Keratinocyte (primary cell): ENCODE data around the gene INO80. TPM values are rescaled to one million over a fixed set of nuclear protein-coding genes. Genes with fewer than 3 reads are reported as not detected.

ENCODE experiments used
- DNase-seq: peaks from one replicate; pipeline ENCODE4 v3.0.0-alpha.2; 2011; ENCODE audit warnings: low read depth, missing footprints, low spot score
- FAIRE-seq: peaks from 2 replicates; lab custom pipeline; 2011; peaks lifted over from hg19 to GRCh38; lab: Jason Lieb, UNC
- H2AFZ ChIP-seq: 2 replicates; pipeline ENCODE4 v1.6.0; 2012; ENCODE audit warnings: low read length, control low read depth, inconsistent platforms; ENCODE audit not compliant: control insufficient read depth
- H3K27ac ChIP-seq: 2 replicates; pipeline ENCODE4 v1.5.1; 2011; ENCODE audit warnings: low read length; ENCODE audit not compliant: control insufficient read depth, insufficient read depth
- H3K27me3 ChIP-seq: 3 replicates; pipeline ENCODE4 v1.6.0; 2011; ENCODE audit warnings: low read length; ENCODE audit not compliant: control insufficient read depth, insufficient read depth; ENCODE audit errors: extremely low read depth
- H3K36me3 ChIP-seq, 2 experiments: 2 replicates in 1 of 2; 3 replicates in 1 of 2; pipeline ENCODE4 v1.5.1; 2011; ENCODE audit warnings: low read length in 2 of 2, mild to moderate bottlenecking in 1 of 2; ENCODE audit not compliant: control insufficient read depth in 2 of 2, insufficient read depth in 2 of 2; ENCODE audit errors: extremely low read depth in 1 of 2
- H3K4me1 ChIP-seq: 3 replicates; pipeline ENCODE4 v1.5.1; 2011; ENCODE audit warnings: low read length; ENCODE audit not compliant: control insufficient read depth, insufficient read depth; ENCODE audit errors: extremely low read depth
- H3K4me2 ChIP-seq: 3 replicates; pipeline ENCODE4 v1.6.0; 2011; ENCODE audit warnings: low read depth, low read length; ENCODE audit not compliant: control insufficient read depth, insufficient read depth; ENCODE audit errors: extremely low read depth
- H3K4me3 ChIP-seq, 3 experiments: fragments of 200-600 bp in 1 of 3; sonication (generic) in 1 of 3; 2 replicates in 2 of 3; 3 replicates in 1 of 3; pipeline ENCODE4 v1.5.1; 2011 to 2016; ENCODE audit warnings: low read length in 3 of 3, mild to moderate bottlenecking in 3 of 3, control low read depth in 2 of 3, inconsistent platforms in 1 of 3, low read depth in 1 of 3, mixed read lengths in 1 of 3, mixed run types in 1 of 3, moderate library complexity in 1 of 3; ENCODE audit not compliant: control insufficient read depth in 2 of 3, insufficient read depth in 2 of 3; ENCODE audit errors: extremely low read depth in 1 of 3
- H3K79me2 ChIP-seq: 2 replicates; pipeline ENCODE4 v1.6.0; 2012; ENCODE audit warnings: low read length; ENCODE audit not compliant: control insufficient read depth, insufficient read depth
- H3K9ac ChIP-seq: 3 replicates; pipeline ENCODE4 v1.6.0; 2011; ENCODE audit warnings: low read length; ENCODE audit not compliant: control insufficient read depth, insufficient read depth; ENCODE audit errors: extremely low read depth
- H3K9me1 ChIP-seq: 3 replicates; pipeline ENCODE4 v1.6.0; 2011; ENCODE audit warnings: low read length; ENCODE audit not compliant: control insufficient read depth, insufficient read depth; ENCODE audit errors: extremely low read depth
- H3K9me3 ChIP-seq: 2 replicates; pipeline ENCODE4 v1.5.1; 2012; ENCODE audit warnings: low read depth, low read length; ENCODE audit not compliant: control insufficient read depth
- H4K20me1 ChIP-seq: 3 replicates; pipeline ENCODE4 v1.6.0; 2011; ENCODE audit warnings: low read length; ENCODE audit not compliant: control insufficient read depth, insufficient read depth; ENCODE audit errors: extremely low read depth
- EZH2 ChIP-seq: IDR thresholded peaks from one replicate; pipeline ENCODE4 v1.6.1; 2012; ENCODE audit warnings: inconsistent platforms, mild to moderate bottlenecking, low read length, moderate library complexity
- dilution Hi-C: fragments of 300-500 bp; cut with MboI; formaldehyde crosslinking; loops from one replicate; pipeline ENCODE4 v1.7.0; 2020; ENCODE audit warnings: low sequenced_read_pairs; ENCODE audit not compliant: extremely low pct_ligation_motif_present
- polyA plus RNA-seq, 5 experiments: library from polyadenylated mRNA; depleted of rRNA in 3 of 5; stranded (reverse) in 3 of 5; stranded (forward) in 1 of 5; unstranded in 1 of 5; fragments of >200 nt; gene quantifications; 1 replicate in 1 of 5; 2 replicates in 3 of 5; 3 replicates in 1 of 5; pipeline versions ENCODE4 v1.2.1 to v1.2.3, GENCODE V29; 2011 to 2012; ENCODE audit warnings: missing spikeins in 2 of 5, low read depth in 1 of 5, low replicate concordance in 1 of 5
- TF ChIP-seq, protein P1 (sequence below), 3 experiments: IDR thresholded peaks in 1 of 3; conservative IDR thresholded peaks in 1 of 3; optimal IDR thresholded peaks in 1 of 3; 2 replicates in 2 of 3; 3 replicates in 1 of 3; pipeline versions ENCODE3 to v1.5.1; 2011; ENCODE audit warnings: low read length in 3 of 3, mild to moderate bottlenecking in 3 of 3, moderate library complexity in 2 of 3, control low read depth in 1 of 3, inconsistent platforms in 1 of 3; ENCODE audit not compliant: insufficient read depth in 2 of 3; ENCODE audit errors: extremely low read depth in 1 of 3

INO80 gene
- polyA plus RNA-seq, 1 donor (not counting 4 experiments of a cell fraction or from before 2014, with no cell fraction given), result 10.3 TPM

DNA sequence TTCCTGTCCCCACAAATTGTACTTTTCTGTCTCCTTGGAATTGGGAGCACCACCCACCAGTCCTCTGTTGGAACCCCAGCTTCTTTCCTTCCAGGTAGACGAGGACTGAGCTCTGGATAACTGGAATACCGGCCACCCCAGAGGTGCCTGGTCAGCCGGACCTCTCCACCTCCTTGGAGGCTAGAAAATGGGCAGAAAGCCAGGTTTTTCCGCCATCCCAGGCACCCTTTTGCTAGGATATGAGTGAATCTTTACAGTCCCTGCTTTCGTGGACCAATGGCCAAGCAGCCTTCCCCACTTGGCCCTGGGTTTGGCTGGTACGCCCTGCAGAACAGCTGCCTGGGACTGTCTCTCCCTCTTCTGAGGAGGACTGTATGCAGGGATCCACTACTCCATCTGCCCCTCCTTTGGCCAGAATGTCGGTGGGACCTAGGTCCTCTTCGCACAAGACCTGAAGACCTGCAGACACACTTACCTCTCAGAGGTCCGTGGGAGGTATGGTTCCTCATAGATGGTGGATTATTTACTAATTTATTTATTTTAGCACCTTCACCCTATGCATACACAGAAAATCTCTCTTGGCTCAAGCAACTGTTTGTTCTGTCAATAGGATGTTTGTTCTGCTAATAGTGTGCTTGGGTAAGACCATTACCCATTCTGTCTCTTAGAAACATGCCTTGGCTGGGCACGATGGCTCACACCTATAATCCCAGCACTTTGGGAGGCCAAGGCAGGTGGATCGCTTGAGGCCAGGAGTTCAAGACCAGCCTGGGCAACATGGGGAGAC is 171.4 kb downstream of the INO80 start:
- FAIRE-seq (no peak), DNase-seq (no peak)
- no peaks in the 10 kb centered on the region for H3K36me3 ChIP-seq
- H3K9me1 ChIP-seq, result no peaks in the 10 kb centered on the region
- no peaks in the 10 kb centered on the region for H4K20me1 ChIP-seq
- no peaks in the 10 kb centered on the region for H3K9me3 ChIP-seq
- H3K4me2 ChIP-seq, result no peak overlapping the region
- no peak overlapping the region for H3K27ac ChIP-seq
- no peak overlapping the region for H3K4me3 ChIP-seq
- no peak overlapping the region for H3K9ac ChIP-seq
- peaks cover 32% of the 10 kb centered on the region for H3K27me3 ChIP-seq
- H2AFZ ChIP-seq, result no peak overlapping the region
- no peaks in the 10 kb centered on the region for H3K79me2 ChIP-seq
- no peak for TF ChIP-seq EZH2
- TF ChIP-seq, protein P1, sequence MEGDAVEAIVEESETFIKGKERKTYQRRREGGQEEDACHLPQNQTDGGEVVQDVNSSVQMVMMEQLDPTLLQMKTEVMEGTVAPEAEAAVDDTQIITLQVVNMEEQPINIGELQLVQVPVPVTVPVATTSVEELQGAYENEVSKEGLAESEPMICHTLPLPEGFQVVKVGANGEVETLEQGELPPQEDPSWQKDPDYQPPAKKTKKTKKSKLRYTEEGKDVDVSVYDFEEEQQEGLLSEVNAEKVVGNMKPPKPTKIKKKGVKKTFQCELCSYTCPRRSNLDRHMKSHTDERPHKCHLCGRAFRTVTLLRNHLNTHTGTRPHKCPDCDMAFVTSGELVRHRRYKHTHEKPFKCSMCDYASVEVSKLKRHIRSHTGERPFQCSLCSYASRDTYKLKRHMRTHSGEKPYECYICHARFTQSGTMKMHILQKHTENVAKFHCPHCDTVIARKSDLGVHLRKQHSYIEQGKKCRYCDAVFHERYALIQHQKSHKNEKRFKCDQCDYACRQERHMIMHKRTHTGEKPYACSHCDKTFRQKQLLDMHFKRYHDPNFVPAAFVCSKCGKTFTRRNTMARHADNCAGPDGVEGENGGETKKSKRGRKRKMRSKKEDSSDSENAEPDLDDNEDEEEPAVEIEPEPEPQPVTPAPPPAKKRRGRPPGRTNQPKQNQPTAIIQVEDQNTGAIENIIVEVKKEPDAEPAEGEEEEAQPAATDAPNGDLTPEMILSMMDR (optimal IDR thresholded peaks at IDR 0.05 in 1 of 3, IDR thresholded peaks at IDR 0.05 in 1 of 3, conservative IDR thresholded peaks at IDR 0.05 in 1 of 3; ENCODE audit: extremely low read depth in 1 of 3, insufficient read depth in 2 of 3, low read length in 3 of 3), result no peak
- H3K4me1 ChIP-seq, result peaks cover 6% of the 10 kb centered on the region
- dilution Hi-C loops, result no loop called here

DNA sequence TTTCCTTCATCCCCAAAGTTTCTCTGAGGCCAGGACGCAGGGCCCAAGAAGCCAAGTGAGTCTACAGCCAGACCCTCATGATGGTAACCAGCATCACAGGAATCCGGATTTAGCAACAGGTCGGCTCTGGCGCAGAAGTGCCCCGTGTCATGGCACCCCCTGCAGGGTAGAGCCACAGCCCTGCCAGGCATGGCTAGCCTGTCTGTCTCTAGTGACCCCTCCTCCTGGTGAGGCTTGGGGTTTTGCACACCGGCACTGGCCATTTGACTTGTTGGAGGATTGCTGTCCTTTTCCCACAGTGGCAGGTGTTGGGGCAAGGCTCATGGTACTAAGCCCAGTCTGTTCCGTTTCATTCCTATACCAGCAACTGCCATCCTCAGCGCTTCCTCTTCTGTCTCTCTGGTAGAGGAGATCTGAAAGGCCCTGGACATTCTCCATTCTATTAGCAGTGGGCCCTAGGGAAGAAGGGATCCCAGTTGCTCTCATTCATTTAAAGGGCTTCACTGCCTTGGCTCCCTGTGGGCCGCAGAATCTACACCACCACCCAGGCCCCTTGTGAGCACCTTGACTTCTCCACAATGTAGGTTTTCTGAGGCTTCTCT is 172.2 kb downstream of the INO80 start:
- H3K9me3 ChIP-seq, result no peaks in the 10 kb centered on the region
- H3K9me1 ChIP-seq, result no peaks in the 10 kb centered on the region
- FAIRE-seq, result no peak
- H3K9ac ChIP-seq, result no peak overlapping the region
- H3K4me1 ChIP-seq, result peaks cover 6% of the 10 kb centered on the region
- no peak overlapping the region for H3K27ac ChIP-seq
- no peak overlapping the region for H3K4me3 ChIP-seq
- H3K79me2 ChIP-seq, result no peaks in the 10 kb centered on the region
- TF ChIP-seq, protein P1 (optimal IDR thresholded peaks at IDR 0.05 in 1 of 3, IDR thresholded peaks at IDR 0.05 in 1 of 3, conservative IDR thresholded peaks at IDR 0.05 in 1 of 3; ENCODE audit: extremely low read depth in 1 of 3, insufficient read depth in 2 of 3, low read length in 3 of 3), result no peak
- no peak for DNase-seq
- no peak overlapping the region for H3K4me2 ChIP-seq
- no peaks in the 10 kb centered on the region for H3K36me3 ChIP-seq
- peaks cover 32% of the 10 kb centered on the region for H3K27me3 ChIP-seq
- no peak overlapping the region for H2AFZ ChIP-seq
- no peaks in the 10 kb centered on the region for H4K20me1 ChIP-seq
- dilution Hi-C loops, result no loop called here
